GM12878 (cell line): ENCODE results near the gene RHCG.

ENCODE experiments used
- BRCA1 ChIP-seq: IDR thresholded peaks from 2 replicates; pipeline ENCODE4 v1.6.1; 2011; ENCODE audit warnings: low read depth, low read length, improper control_type of control experiment
- CHD2 ChIP-seq: IDR thresholded peaks from 2 replicates; pipeline ENCODE4 v1.6.1; 2011; ENCODE audit warnings: low read depth, low read length, improper control_type of control experiment, borderline replicate concordance
- CTCF ChIP-seq, 3 experiments: IDR thresholded peaks in 2 of 3; conservative IDR thresholded peaks in 1 of 3; 2 replicates each; pipeline ENCODE4 v1.5.1; 2011; ENCODE audit warnings: low read depth in 3 of 3, low read length in 3 of 3, mild to moderate bottlenecking in 3 of 3, control low read depth in 2 of 3, moderate library complexity in 2 of 3, inconsistent platforms in 1 of 3, mixed read lengths in 1 of 3; ENCODE audit not compliant: control insufficient read depth in 2 of 3, insufficient read depth in 1 of 3; ENCODE audit errors: extremely low read depth in 1 of 3
- E2F4 ChIP-seq: IDR thresholded peaks from 2 replicates; pipeline ENCODE4 v1.6.1; 2012; ENCODE audit warnings: low read depth, low read length, improper control_type of control experiment
- EP300 ChIP-seq, 2 experiments: fragments of 150-350 bp in 1 of 2; IDR thresholded peaks; 2 replicates each; pipeline ENCODE4 v1.6.1; 2011 to 2012; ENCODE audit warnings: low read depth in 2 of 2, low read length in 2 of 2, borderline replicate concordance in 1 of 2, improper control_type of control experiment in 1 of 2, inconsistent platforms in 1 of 2; ENCODE audit not compliant: control insufficient read depth in 1 of 2
- MEF2A ChIP-seq: IDR thresholded peaks from 2 replicates; pipeline ENCODE4 v1.6.1; 2011; ENCODE audit warnings: low read depth, mild to moderate bottlenecking, low read length, moderate library complexity; ENCODE audit not compliant: insufficient read depth
- POLR2AphosphoS2 ChIP-seq: IDR thresholded peaks from 2 replicates; pipeline ENCODE4 v1.6.1; 2011; ENCODE audit warnings: low read depth, mild to moderate bottlenecking, low read length, improper control_type of control experiment, moderate library complexity
- POLR2AphosphoS5 ChIP-seq: IDR thresholded peaks from 2 replicates; pipeline ENCODE4 v1.6.1; 2011; ENCODE audit warnings: mild to moderate bottlenecking, low read length, inconsistent platforms
- TCF12 ChIP-seq: IDR thresholded peaks from 2 replicates; pipeline ENCODE4 v1.6.1; 2011; ENCODE audit warnings: low read depth, mild to moderate bottlenecking, low read length
- TF ChIP-seq, protein P1 (sequence below): IDR thresholded peaks from 2 replicates; pipeline ENCODE4 v1.6.1; 2011; ENCODE audit warnings: borderline replicate concordance, low read depth, mild to moderate bottlenecking, moderate library complexity, mixed read lengths, low read length; ENCODE audit not compliant: insufficient read depth; ENCODE audit errors: extremely low read length

DNA sequence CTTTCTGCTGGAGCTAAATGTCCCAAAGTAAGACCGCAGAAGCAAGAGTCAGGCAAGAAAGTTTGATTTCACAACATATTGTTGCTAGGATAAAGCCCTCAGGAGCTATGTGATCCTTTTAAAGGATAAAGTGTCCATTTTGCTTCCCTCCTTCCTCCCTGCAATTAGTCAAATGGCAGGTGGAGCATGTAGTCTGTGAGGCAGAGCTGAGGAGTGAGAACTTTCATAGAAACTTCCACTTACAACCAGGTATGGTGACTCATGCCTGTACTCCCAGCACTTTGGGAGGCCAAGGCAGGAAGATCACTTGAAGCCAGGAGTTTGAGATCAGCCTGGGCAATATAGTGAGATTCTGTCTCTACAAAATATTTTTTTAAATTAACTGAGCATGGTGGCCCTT, 25.2 kb upstream of the RHCG start:
- TF ChIP-seq POLR2AphosphoS5: no peak
- no peak for TF ChIP-seq CTCF (IDR thresholded peaks at IDR 0.05 in 2 of 3, conservative IDR thresholded peaks at IDR 0.05 in 1 of 3; ENCODE audit: control insufficient read depth in 2 of 3, extremely low read depth in 1 of 3, insufficient read depth in 1 of 3, low read depth in 3 of 3, low read length in 3 of 3)
- TF ChIP-seq POLR2AphosphoS2: no peak
- TF ChIP-seq BRCA1: no peak
- TF ChIP-seq TCF12: no peak
- TF ChIP-seq, protein P1, sequence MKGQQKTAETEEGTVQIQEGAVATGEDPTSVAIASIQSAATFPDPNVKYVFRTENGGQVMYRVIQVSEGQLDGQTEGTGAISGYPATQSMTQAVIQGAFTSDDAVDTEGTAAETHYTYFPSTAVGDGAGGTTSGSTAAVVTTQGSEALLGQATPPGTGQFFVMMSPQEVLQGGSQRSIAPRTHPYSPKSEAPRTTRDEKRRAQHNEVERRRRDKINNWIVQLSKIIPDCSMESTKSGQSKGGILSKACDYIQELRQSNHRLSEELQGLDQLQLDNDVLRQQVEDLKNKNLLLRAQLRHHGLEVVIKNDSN: no peak
- TF ChIP-seq E2F4: no peak
- no peak for TF ChIP-seq MEF2A
- TF ChIP-seq EP300 (IDR thresholded peaks at IDR 0.05; ENCODE audit: borderline replicate concordance in 1 of 2, control insufficient read depth in 1 of 2, low read depth in 2 of 2, low read length in 2 of 2): no peak
- TF ChIP-seq CHD2: no peak
